ENCODE measurements around the gene FCHSD2. TPM values are rescaled to one million over a fixed set of nuclear protein-coding genes. Genes with fewer than 3 reads are reported as not detected.

FCHSD2 gene
- total RNA-seq, 4 donors from 2014 or later = 5.7 to 16.8 (median 7.9) TPM

GRCh38 chr11:73188301-73188700, 46.2 kb upstream of the FCHSD2 start:
- no peak for DNase-seq (ENCODE audit: low spot score in 2 of 2)
- Histone ChIP-seq H3K4me3 (no peak overlapping the region), H3K36me3 (no peaks in the 10 kb centered on the region), H3K9me3 (no peaks in the 10 kb centered on the region), H3K27ac (no peak overlapping the region), H3K27me3 (no peaks in the 10 kb centered on the region), H3K4me1 (peaks cover 62% of the 10 kb centered on the region)
- 53% methylated on average over 2 of the region's 4 CpGs for WGBS
- TF ChIP-seq POLR2AphosphoS5 (IDR thresholded peaks at IDR 0.05) (no peak), CTCF (IDR thresholded peaks at IDR 0.05) (no peak), POLR2A (IDR thresholded peaks at IDR 0.05) (no peak), EP300 (IDR thresholded peaks at IDR 0.05) (no peak)

- H3K9me3 ChIP-seq = no peaks in the 10 kb centered on the region
- H3K27me3 ChIP-seq = no peaks in the 10 kb centered on the region
- H3K36me3 ChIP-seq = no peaks in the 10 kb centered on the region
- H3K4me3 ChIP-seq = no peak overlapping the region
- H3K4me1 ChIP-seq = peaks cover 61% of the 10 kb centered on the region
- no peak for DNase-seq (ENCODE audit: low spot score in 2 of 2)
- peak overlapping the region; percentile 30 for H3K27ac ChIP-seq
- TF ChIP-seq EP300 (IDR thresholded peaks at IDR 0.05) = no peak
- 33% methylated on average over 1 of the region's 1 CpG for WGBS
These were observed 45.7 kb upstream of the FCHSD2 start for GRCh38 chr11:73187854-73188253.

GRCh38 chr11:73186886-73187285, 44.8 kb upstream of the FCHSD2 start:
- WGBS = 65% methylated on average over 4 of the region's 4 CpGs
- Histone ChIP-seq H3K27me3 (no peaks in the 10 kb centered on the region), H3K4me3 (no peak overlapping the region), H3K27ac (peak overlapping the region; percentile 83), H3K4me1 (peaks cover 56% of the 10 kb centered on the region), H3K9me3 (no peaks in the 10 kb centered on the region), H3K36me3 (no peaks in the 10 kb centered on the region)
- no peak for DNase-seq (ENCODE audit: low spot score in 2 of 2)
- TF ChIP-seq POLR2AphosphoS5 (IDR thresholded peaks at IDR 0.05) (no peak), CTCF (IDR thresholded peaks at IDR 0.05) (no peak), EP300 (IDR thresholded peaks at IDR 0.05) (no peak), POLR2A (IDR thresholded peaks at IDR 0.05) (no peak)

GRCh38 chr11:73186294-73186850, 44.3 kb upstream of the FCHSD2 start:
- TF ChIP-seq CTCF (IDR thresholded peaks at IDR 0.05) (no peak), POLR2A (IDR thresholded peaks at IDR 0.05) (no peak), POLR2AphosphoS5 (IDR thresholded peaks at IDR 0.05) (no peak), EP300 (IDR thresholded peaks at IDR 0.05) (no peak)
- Histone ChIP-seq H3K4me3 (no peak overlapping the region), H3K4me1 (peaks cover 53% of the 10 kb centered on the region), H3K36me3 (no peaks in the 10 kb centered on the region), H3K9me3 (no peaks in the 10 kb centered on the region), H3K27me3 (no peaks in the 10 kb centered on the region), H3K27ac (peak overlapping the region; percentile 83)
- 54% methylated on average over 10 of the region's 10 CpGs for WGBS
- DNase-seq (ENCODE audit: low spot score in 2 of 2) = no peak

- H3K27me3 ChIP-seq = no peaks in the 10 kb centered on the region
- H3K36me3 ChIP-seq = no peaks in the 10 kb centered on the region
- 52% methylated on average over 4 of the region's 13 CpGs for WGBS
- H3K4me3 ChIP-seq = no peak overlapping the region
- no peak for DNase-seq (ENCODE audit: low spot score in 2 of 2)
- peaks cover 48% of the 10 kb centered on the region for H3K4me1 ChIP-seq
- TF ChIP-seq CTCF (IDR thresholded peaks at IDR 0.05) (no peak), POLR2AphosphoS5 (IDR thresholded peaks at IDR 0.05) (no peak), POLR2A (IDR thresholded peaks at IDR 0.05) (no peak), EP300 (IDR thresholded peaks at IDR 0.05) (no peak)
- no peaks in the 10 kb centered on the region for H3K9me3 ChIP-seq
- H3K27ac ChIP-seq = peak overlapping the region; percentile 83
These were observed 43.7 kb upstream of the FCHSD2 start for GRCh38 chr11:73185680-73186293.

All from suprapubic skin (tissue), 4 donors.